B cell (primary cell): ENCODE measurements around the gene FITM1. TPM values are rescaled to one million over a fixed set of nuclear protein-coding genes. Genes with fewer than 3 reads are reported as not detected.

Source experiments
- ATAC-seq: fragments of 200-7000 bp; cut with Tn5 transposase; one replicate; pipeline ENCODE4 v1.10.0; 2021; ENCODE audit warnings: low read depth, mild to moderate bottlenecking, moderate number of reproducible peaks, moderate library complexity
- CTCF ChIA-PET: fragments of 350-600 bp; sonication (Branson Sonifier 250); formaldehyde crosslinking; loops from one replicate; lab custom pipeline; 2021; ENCODE audit warnings: antibody characterized with exemption, inconsistent platforms; lab: Charles Lee
- POLR2A ChIA-PET: fragments of 350-600 bp; sonication (Branson Sonifier 250); formaldehyde crosslinking; loops from one replicate; lab custom pipeline; 2021; ENCODE audit warnings: antibody characterized with exemption; lab: Charles Lee
- DNase-seq: peaks from one replicate; pipeline ENCODE4 v3.0.0; 2013
- H2AFZ ChIP-seq: 2 replicates; pipeline ENCODE4 v1.6.1; 2012; ENCODE audit warnings: mild to moderate bottlenecking, low read depth, low read length; ENCODE audit not compliant: insufficient read depth, poor library complexity, severe bottlenecking
- H3K27ac ChIP-seq, 2 donors: 1 replicate in 1 of 2; 2 replicates in 1 of 2; pipeline ENCODE4 v1.5.1; 2012 to 2013; ENCODE audit warnings: low read length in 2 of 2, mild to moderate bottlenecking in 2 of 2, moderate library complexity in 1 of 2
- H3K27me3 ChIP-seq, 4 experiments: fragments of 200-600 bp in 1 of 4; sonication (generic) in 1 of 4; replicated peaks in 1 of 4; 1 replicate in 2 of 4; 2 replicates in 2 of 4; pipeline versions ENCODE4 v1.6.1 to v1.7.0; 2013 to 2016; ENCODE audit warnings: low read length in 3 of 4, mild to moderate bottlenecking in 2 of 4, mixed read lengths in 1 of 4, moderate library complexity in 1 of 4; ENCODE audit not compliant: insufficient read depth in 4 of 4, control insufficient read depth in 3 of 4; ENCODE audit errors: control extremely low read depth in 1 of 4
- H3K36me3 ChIP-seq, 2 experiments: replicated peaks in 1 of 2; 1 replicate in 1 of 2; 2 replicates in 1 of 2; pipeline versions ENCODE4 v1.6.1 to v1.7.1; 2013; ENCODE audit warnings: low read length in 1 of 2; ENCODE audit not compliant: insufficient read depth in 2 of 2, control insufficient read depth in 1 of 2; ENCODE audit errors: control extremely low read depth in 1 of 2, extremely low read depth in 1 of 2
- H3K4me1 ChIP-seq, 2 donors: fragments of 200-600 bp in 1 of 2; sonication (generic) in 1 of 2; 1 replicate in 1 of 2; 2 replicates in 1 of 2; pipeline versions ENCODE4 v1.5.1 to v1.6.1; 2013 to 2017; ENCODE audit warnings: low read length in 2 of 2; ENCODE audit not compliant: control insufficient read depth in 2 of 2, insufficient read depth in 2 of 2
- H3K4me2 ChIP-seq: replicated peaks from 2 replicates; pipeline ENCODE3; 2012; ENCODE audit warnings: mild to moderate bottlenecking, low read depth, low read length; ENCODE audit not compliant: poor library complexity, severe bottlenecking
- H3K4me3 ChIP-seq, 5 experiments: fragments of 200-600 bp in 1 of 5; sonication (generic) in 1 of 5; 1 replicate in 3 of 5; 2 replicates in 2 of 5; pipeline versions ENCODE4 v1.5.1 to v1.7.0; 2011 to 2016; ENCODE audit warnings: low read length in 4 of 5, mild to moderate bottlenecking in 4 of 5, low read depth in 2 of 5, control low read depth in 1 of 5, moderate library complexity in 1 of 5; ENCODE audit not compliant: insufficient read depth in 1 of 5; ENCODE audit errors: control extremely low read depth in 1 of 5, extremely low read depth in 1 of 5
- H3K79me2 ChIP-seq: fragments of 200-600 bp; sonication (generic); one replicate; pipeline ENCODE4 v1.6.0; 2016; ENCODE audit warnings: low read length; ENCODE audit not compliant: control insufficient read depth, insufficient read depth
- H3K9ac ChIP-seq: fragments of 200-600 bp; sonication (generic); 2 replicates; pipeline ENCODE4 v1.6.1; 2017; ENCODE audit warnings: mild to moderate bottlenecking, low read length, moderate library complexity
- H3K9me3 ChIP-seq, 3 donors: one replicate each; pipeline versions ENCODE4 v1.6.1 to v1.7.1; 2013; ENCODE audit warnings: low read length in 2 of 3; ENCODE audit not compliant: control insufficient read depth in 2 of 3, insufficient read depth in 1 of 3; ENCODE audit errors: control extremely low read depth in 1 of 3
- H4K20me1 ChIP-seq: 2 replicates; pipeline ENCODE4 v1.6.0; 2012; ENCODE audit warnings: mild to moderate bottlenecking, low read length; ENCODE audit not compliant: insufficient read depth, control insufficient read depth, poor library complexity, severe bottlenecking
- H3K27ac Mint-ChIP-seq: one replicate; pipeline ENCODE4 v1.8.0; 2021; ENCODE audit warnings: mixed read lengths
- H3K27me3 Mint-ChIP-seq: one replicate; pipeline ENCODE4 v1.8.0; 2021; ENCODE audit warnings: mixed read lengths
- H3K4me1 Mint-ChIP-seq: one replicate; pipeline ENCODE4 v1.8.0; 2021; ENCODE audit warnings: mixed read lengths
- H3K4me3 Mint-ChIP-seq: one replicate; pipeline ENCODE4 v1.8.0; 2021; ENCODE audit warnings: mixed read lengths
- H3K9me3 Mint-ChIP-seq: one replicate; pipeline ENCODE4 v1.8.0; 2022; ENCODE audit warnings: mixed read lengths; ENCODE audit not compliant: insufficient read depth
- CTCF ChIP-seq: fragments of 200-600 bp; IDR thresholded peaks from one replicate; pipeline ENCODE4 v1.8.0; 2022; ENCODE audit warnings: antibody characterized with exemption, mild to moderate bottlenecking
- EZH2 ChIP-seq: IDR thresholded peaks from 2 replicates; pipeline ENCODE4 v1.6.1; 2012; ENCODE audit warnings: borderline replicate concordance, low read depth, mild to moderate bottlenecking, moderate library complexity, low read length; ENCODE audit not compliant: insufficient read depth, poor library complexity, severe bottlenecking
- WGBS: methylation state at CpG from one replicate; pipeline ENCODE4 v1.1.5; 2013; ENCODE audit warnings: missing lambda C conversion rate; ENCODE audit not compliant: insufficient coverage; 5-methylcytosine and 5-hydroxymethylcytosine counted together
- intact Hi-C: fragments of 100-400 bp; cut with micrococcal nuclease; formaldehyde crosslinking; loops from one replicate; pipeline ENCODE4 v1.10.0; 2022
- polyA plus RNA-seq: library from polyadenylated mRNA; depleted of rRNA; stranded (reverse); fragments of >200 nt; gene quantifications from 2 replicates; pipeline ENCODE4 v1.2.3, GENCODE V29; 2012
- total RNA-seq, 2 donors: library from RNA; stranded (reverse); fragments of 120-200 nt in 1 of 2; gene quantifications; 1 replicate in 1 of 2; 2 replicates in 1 of 2; pipeline versions ENCODE4 v1.2.3 to v1.2.4, GENCODE V29; 2013 to 2022

Gene FITM1
- total and polyA plus RNA-seq, 2 donors (not counting 1 experiment from before 2014, with no cell fraction given): 2.6 to 3.3 TPM

GRCh38 chr14:24081739-24082211, 48.7 kb upstream of the FITM1 start:
- Histone ChIP-seq H3K4me3 (peak overlapping the region in 4 of 5 experiments; percentile 56 to 78 (median 70)), H3K36me3 (no peaks in the 10 kb centered on the region), H3K4me2 (peak overlapping the region; percentile 92), H2AFZ (peak overlapping the region; percentile 77), H4K20me1 (no peaks in the 10 kb centered on the region), H3K79me2 (peaks cover 9% of the 10 kb centered on the region), H3K9me3 (no peaks in the 10 kb centered on the region), H3K27ac (peak overlapping the region; percentile 75 to 77), H3K9ac (peak overlapping the region; percentile 68), H3K4me1 (peaks cover 18 to 21% of the 10 kb centered on the region in 2 donors), H3K27me3 (no peaks in the 10 kb centered on the region)
- DNase-seq (no peak), ATAC-seq (no peak)
- intact Hi-C loops: loop anchor here (1.0 to 2.0 kb wide), 5 partner anchors 13 to 66 kb away; partner anchors contain the start of genes CARMIL3, DCAF11, NRL and PCK2
- ChIA-PET CTCF (interaction anchor here (0.6 to 8.0 kb wide), 8 partner anchors 11 to 550 kb away, joined by 3 to 96 read pairs (median 5); partner anchors contain the start of genes DCAF11, IRF9, PCK2 and TINF2), POLR2A (interaction anchor here (0.6 to 2.6 kb wide), 8 partner anchors 9 to 114 kb away, joined by 3 to 22 read pairs (median 8); partner anchors contain the start of genes CARMIL3, DCAF11, EMC9 and NRL)
- Mint-ChIP-seq H3K4me1 (peaks cover 26% of the 10 kb centered on the region), H3K9me3 (no peaks in the 10 kb centered on the region), H3K4me3 (peak overlapping the region; percentile 82), H3K27ac (peak overlapping the region; percentile 91), H3K27me3 (no peaks in the 10 kb centered on the region)
- TF ChIP-seq EZH2: no peak
- no peak for TF ChIP-seq CTCF
- 15% methylated on average over 19 of the region's 26 CpGs for WGBS

GRCh38 chr14:24082411-24083080, 47.9 kb upstream of the FITM1 start:
- Histone ChIP-seq H4K20me1 (no peaks in the 10 kb centered on the region), H2AFZ (no peak overlapping the region), H3K4me3 (no peak overlapping the region), H3K4me1 (peaks cover 18 to 21% of the 10 kb centered on the region in 2 donors), H3K27ac (no peak overlapping the region), H3K27me3 (no peaks in the 10 kb centered on the region), H3K9me3 (no peaks in the 10 kb centered on the region), H3K79me2 (peaks cover 3% of the 10 kb centered on the region), H3K4me2 (no peak overlapping the region), H3K36me3 (no peaks in the 10 kb centered on the region), H3K9ac (no peak overlapping the region)
- WGBS: 100% methylated on average over 1 of the region's 5 CpGs
- H3K9me3 Mint-ChIP-seq: no peaks in the 10 kb centered on the region
- peaks cover 23% of the 10 kb centered on the region for H3K4me1 Mint-ChIP-seq
- H3K27me3 Mint-ChIP-seq: no peaks in the 10 kb centered on the region
- TF ChIP-seq CTCF (no peak), EZH2 (no peak)
- CTCF ChIA-PET: interaction anchor here (1.1 to 8.0 kb wide), 4 partner anchors 11 to 78 kb away, joined by 5 to 96 read pairs (median 56); partner anchors contain the start of genes IRF9 and PCK2
- POLR2A ChIA-PET: interaction anchor here (0.5 to 2.3 kb wide), 8 partner anchors 11 to 87 kb away, joined by 3 to 22 read pairs (median 4); partner anchors contain the start of genes CARMIL3, CPNE6, DCAF11 and NRL
- H3K27ac Mint-ChIP-seq: peak overlapping the region; percentile 91
- DNase-seq: no peak
- intact Hi-C loops: no loop called here
- peak overlapping the region; percentile 82 for H3K4me3 Mint-ChIP-seq
- no peak for ATAC-seq
